Smooth muscle cell (in vitro differentiated cells): Measurements from ENCODE around the gene CLIC1. TPM values are rescaled to one million over a fixed set of nuclear protein-coding genes. Genes with fewer than 3 reads are reported as not detected.

Experiments used
- DNase-seq: peaks from one replicate; lab custom pipeline; 2025; ENCODE audit not compliant: unreplicated experiment; lab: John Stamatoyannopoulos, UW
- H2AFZ ChIP-seq: fragments of 200-600 bp; sonication (generic); 2 replicates; pipeline ENCODE4 v1.6.0; 2016; ENCODE audit warnings: antibody characterized with exemption, low read depth, mild to moderate bottlenecking
- H3F3A ChIP-seq: fragments of 200-600 bp; sonication (generic); 2 replicates; pipeline ENCODE4 v1.6.0; 2017; ENCODE audit warnings: antibody characterized with exemption, low read depth
- H3K27ac ChIP-seq: fragments of 200-600 bp; sonication (generic); 2 replicates; pipeline ENCODE4 v1.5.1; 2016; ENCODE audit warnings: low read depth, mild to moderate bottlenecking
- H3K27me3 ChIP-seq: fragments of 200-600 bp; sonication (generic); 2 replicates; pipeline ENCODE4 v1.6.1; 2016; ENCODE audit warnings: low read depth, mild to moderate bottlenecking
- H3K36me3 ChIP-seq: fragments of 200-600 bp; sonication (generic); 2 replicates; pipeline ENCODE4 v1.5.1; 2016; ENCODE audit warnings: low read depth
- H3K4me1 ChIP-seq: fragments of 200-600 bp; sonication (generic); 2 replicates; pipeline ENCODE4 v1.5.1; 2016; ENCODE audit warnings: low read depth
- H3K4me2 ChIP-seq: fragments of 200-600 bp; sonication (generic); 2 replicates; pipeline ENCODE4 v1.6.0; 2016; ENCODE audit warnings: mild to moderate bottlenecking
- H3K4me3 ChIP-seq: fragments of 200-600 bp; sonication (generic); 2 replicates; pipeline ENCODE4 v1.5.1; 2016; ENCODE audit warnings: mild to moderate bottlenecking
- H3K79me2 ChIP-seq: fragments of 200-600 bp; sonication (generic); 2 replicates; pipeline ENCODE4 v1.6.0; 2016; ENCODE audit warnings: low read depth, mild to moderate bottlenecking
- H3K9ac ChIP-seq: fragments of 200-600 bp; sonication (generic); 2 replicates; pipeline ENCODE4 v1.6.0; 2016; ENCODE audit warnings: low read depth
- H3K9me3 ChIP-seq: fragments of 200-600 bp; sonication (generic); replicated peaks from 2 replicates; pipeline ENCODE4 v1.5.1; 2016; ENCODE audit warnings: low read depth
- H4K20me1 ChIP-seq: fragments of 200-600 bp; sonication (generic); 2 replicates; pipeline ENCODE4 v1.6.0; 2016; ENCODE audit warnings: low read depth
- WGBS: methylation state at CpG from one replicate; pipeline ENCODE4 v1.1.7; 2016; ENCODE audit warnings: low lambda C conversion rate; 5-methylcytosine and 5-hydroxymethylcytosine counted together
- polyA plus RNA-seq: library from polyadenylated mRNA; unstranded; fragments of >200 nt; fragmentation: Nextera tagmentation; extraction: Ambion mirVana; gene quantifications from 2 replicates; pipeline ENCODE4 v1.2.1, GENCODE V29; 2016
- total RNA-seq: library from RNA; depleted of rRNA; stranded (reverse); fragments of >200 nt; gene quantifications from 2 replicates; pipeline ENCODE4 v1.2.3, GENCODE V29; 2014
- TF ChIP-seq, protein P1 (sequence below): fragments of 200-600 bp; sonication (generic); IDR thresholded peaks from 2 replicates; pipeline ENCODE4 v1.5.1; 2017; ENCODE audit warnings: borderline replicate concordance, mild to moderate bottlenecking, antibody characterized with exemption; ENCODE audit not compliant: insufficient read depth, poor library complexity, severe bottlenecking

Gene CLIC1
- total and polyA plus RNA-seq, 2 experiments from 2014 or later = 417 to 628 TPM

DNA sequence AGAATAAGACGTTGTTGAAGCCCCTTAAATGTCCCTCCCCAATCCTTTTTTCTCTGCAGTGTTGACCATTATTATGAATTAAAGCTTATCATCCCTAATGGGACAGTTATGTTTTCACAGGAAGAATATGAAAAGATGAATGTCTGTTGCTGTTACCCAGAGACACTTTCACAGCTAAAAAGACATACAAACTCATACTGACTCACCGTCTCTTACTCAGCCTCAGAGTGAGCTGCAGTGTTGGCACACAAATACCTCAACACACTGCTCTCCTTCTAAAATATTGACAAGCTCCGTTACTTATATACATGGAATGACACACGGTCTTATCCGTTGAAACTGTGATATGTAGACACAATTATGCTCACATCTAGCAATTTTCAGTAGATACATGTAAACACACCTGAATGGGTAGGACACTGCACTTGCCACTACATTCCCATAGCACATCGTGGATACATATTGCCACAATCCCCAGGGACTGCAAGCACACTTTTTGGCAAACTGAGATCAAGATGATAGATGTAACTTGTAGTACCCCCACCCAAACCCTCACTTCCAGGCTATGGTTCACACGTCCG is 16.5 kb upstream of the CLIC1 start:
- Histone ChIP-seq H4K20me1 (no peaks in the 10 kb centered on the region), H3K27ac (peak overlapping the region; percentile 48), H3K79me2 (no peaks in the 10 kb centered on the region), H2AFZ (no peak overlapping the region), H3K27me3 (no peaks in the 10 kb centered on the region), H3K4me2 (peak overlapping the region; percentile 4), H3K9me3 (no peaks in the 10 kb centered on the region), H3K36me3 (no peaks in the 10 kb centered on the region), H3K4me3 (no peak overlapping the region), H3F3A (no peaks in the 10 kb centered on the region), H3K9ac (no peak overlapping the region), H3K4me1 (no peaks in the 10 kb centered on the region)
- DNase-seq = no peak
- TF ChIP-seq, protein P1, sequence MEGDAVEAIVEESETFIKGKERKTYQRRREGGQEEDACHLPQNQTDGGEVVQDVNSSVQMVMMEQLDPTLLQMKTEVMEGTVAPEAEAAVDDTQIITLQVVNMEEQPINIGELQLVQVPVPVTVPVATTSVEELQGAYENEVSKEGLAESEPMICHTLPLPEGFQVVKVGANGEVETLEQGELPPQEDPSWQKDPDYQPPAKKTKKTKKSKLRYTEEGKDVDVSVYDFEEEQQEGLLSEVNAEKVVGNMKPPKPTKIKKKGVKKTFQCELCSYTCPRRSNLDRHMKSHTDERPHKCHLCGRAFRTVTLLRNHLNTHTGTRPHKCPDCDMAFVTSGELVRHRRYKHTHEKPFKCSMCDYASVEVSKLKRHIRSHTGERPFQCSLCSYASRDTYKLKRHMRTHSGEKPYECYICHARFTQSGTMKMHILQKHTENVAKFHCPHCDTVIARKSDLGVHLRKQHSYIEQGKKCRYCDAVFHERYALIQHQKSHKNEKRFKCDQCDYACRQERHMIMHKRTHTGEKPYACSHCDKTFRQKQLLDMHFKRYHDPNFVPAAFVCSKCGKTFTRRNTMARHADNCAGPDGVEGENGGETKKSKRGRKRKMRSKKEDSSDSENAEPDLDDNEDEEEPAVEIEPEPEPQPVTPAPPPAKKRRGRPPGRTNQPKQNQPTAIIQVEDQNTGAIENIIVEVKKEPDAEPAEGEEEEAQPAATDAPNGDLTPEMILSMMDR = no peak
- WGBS = 71% methylated on average over 8 of the region's 8 CpGs

DNA sequence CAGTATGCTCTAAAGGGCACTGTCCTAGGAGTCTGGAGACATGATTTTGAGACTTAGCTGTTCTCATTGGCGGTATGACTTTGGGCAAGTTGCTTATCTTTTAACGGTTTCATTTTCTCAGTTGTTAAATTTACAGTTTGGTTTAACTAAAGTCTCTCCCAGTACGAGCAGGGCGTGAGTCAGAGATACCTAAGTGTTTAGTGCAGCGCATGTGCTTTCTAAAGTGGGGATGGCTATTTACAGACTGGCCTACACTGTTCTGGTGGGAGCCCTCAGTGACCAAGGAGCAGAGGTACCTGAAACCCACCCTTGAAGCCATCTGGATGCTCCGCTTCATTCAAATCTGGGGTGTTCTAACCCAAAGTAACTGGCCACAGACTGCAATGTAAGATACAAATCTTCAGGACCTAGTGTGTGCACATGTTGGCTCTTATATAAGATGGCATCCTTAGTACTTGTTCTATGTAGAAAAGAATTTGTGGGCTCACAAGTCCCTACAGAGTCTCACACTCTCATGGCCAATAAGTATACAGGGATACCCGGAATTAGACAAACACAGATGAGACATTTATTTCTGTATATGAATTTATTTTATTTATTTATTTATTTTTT is 14.2 kb upstream of the CLIC1 start:
- Histone ChIP-seq H3K27me3 (no peaks in the 10 kb centered on the region), H3K9me3 (no peaks in the 10 kb centered on the region), H3F3A (no peaks in the 10 kb centered on the region), H3K4me2 (peak overlapping the region; percentile 43), H3K36me3 (no peaks in the 10 kb centered on the region), H4K20me1 (no peaks in the 10 kb centered on the region), H3K9ac (no peak overlapping the region), H3K79me2 (no peaks in the 10 kb centered on the region), H2AFZ (no peak overlapping the region), H3K4me3 (no peak overlapping the region), H3K27ac (no peak overlapping the region), H3K4me1 (no peaks in the 10 kb centered on the region)
- WGBS = 56% methylated on average over 7 of the region's 7 CpGs
- no peak for DNase-seq
- TF ChIP-seq, protein P1 = no peak

DNA sequence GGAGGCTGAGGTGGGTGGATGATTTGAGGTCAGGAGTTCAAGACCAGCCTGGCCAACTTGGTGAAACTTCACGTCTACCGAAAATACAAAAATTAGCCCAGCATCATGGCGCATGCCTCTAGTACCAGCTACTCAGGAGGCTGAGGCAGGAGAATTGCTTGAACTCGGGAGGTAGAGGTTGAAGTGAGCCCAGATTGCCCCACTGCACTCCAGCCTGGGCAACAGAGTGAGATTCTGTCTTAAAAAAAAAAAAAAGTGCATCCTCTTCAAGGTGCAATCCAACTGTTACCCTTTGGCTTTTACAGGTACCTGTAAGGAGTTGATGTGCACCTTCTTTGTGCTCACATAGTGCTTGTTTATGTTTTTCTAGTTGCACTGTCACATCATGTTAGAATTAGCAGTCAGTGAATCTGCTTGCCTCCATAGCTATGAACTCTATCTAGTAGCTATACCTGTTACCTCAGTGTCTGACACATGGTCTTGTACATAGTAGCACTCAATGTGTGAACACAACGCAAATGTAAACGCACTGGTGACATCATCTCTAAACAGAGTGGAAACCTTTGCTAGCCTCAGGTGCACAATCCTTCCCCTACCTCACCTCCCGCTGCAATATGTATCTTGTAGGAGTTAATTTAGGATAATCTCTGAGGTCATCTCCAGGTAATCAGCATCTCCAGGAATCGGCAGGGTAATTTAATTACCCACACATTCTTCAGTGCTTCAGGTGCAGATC is 13.1 kb upstream of the CLIC1 start:
- DNase-seq = no peak
- peaks cover 2% of the 10 kb centered on the region for H3K4me1 ChIP-seq
- H3K27me3 ChIP-seq = no peaks in the 10 kb centered on the region
- H3K4me3 ChIP-seq = no peak overlapping the region
- TF ChIP-seq, protein P1 = no peak
- H3K4me2 ChIP-seq = no peak overlapping the region
- no peaks in the 10 kb centered on the region for H3F3A ChIP-seq
- H3K9ac ChIP-seq = no peak overlapping the region
- no peak overlapping the region for H2AFZ ChIP-seq
- H3K27ac ChIP-seq = no peak overlapping the region
- no peaks in the 10 kb centered on the region for H3K9me3 ChIP-seq
- 92% methylated on average over 8 of the region's 8 CpGs for WGBS
- H3K36me3 ChIP-seq = no peaks in the 10 kb centered on the region
- no peaks in the 10 kb centered on the region for H3K79me2 ChIP-seq
- H4K20me1 ChIP-seq = no peaks in the 10 kb centered on the region
